HG03342 (cell line): Measurements from ENCODE around the gene SFTPB.
"Not testable (repeated sequence)": the region's sequence is repeated elsewhere in the genome, so short reads cannot be mapped to it uniquely, and the experiment has no call there.

Experiments
- ATAC-seq: cut with Tn5 transposase; IDR thresholded peaks from one replicate; pipeline ENCODE4 v1.9.1; 2021; ENCODE audit warnings: mild to moderate bottlenecking, moderate library complexity; ENCODE audit not compliant: unreplicated experiment

Gene SFTPB

DNA sequence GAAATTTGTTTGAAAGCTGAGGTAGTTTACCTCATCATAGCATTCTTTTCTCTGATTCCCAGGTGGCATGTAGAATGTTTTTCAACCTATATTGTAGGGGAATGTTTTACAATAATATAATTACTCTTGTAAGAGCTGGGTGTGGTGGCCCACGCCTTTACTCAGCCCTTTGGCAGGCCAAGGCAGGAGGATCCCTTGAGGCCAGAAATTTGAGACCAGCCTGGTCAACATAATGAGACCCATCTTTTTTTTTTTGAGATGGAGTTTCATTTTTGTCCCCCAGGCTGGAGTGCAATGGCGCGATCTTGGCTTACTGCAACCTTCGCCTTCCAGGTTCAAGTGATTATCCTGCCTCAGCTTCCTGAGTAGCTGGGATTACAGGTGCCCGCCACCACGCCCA lies 48.4 kb downstream of the SFTPB start:
- no peak for ATAC-seq

DNA sequence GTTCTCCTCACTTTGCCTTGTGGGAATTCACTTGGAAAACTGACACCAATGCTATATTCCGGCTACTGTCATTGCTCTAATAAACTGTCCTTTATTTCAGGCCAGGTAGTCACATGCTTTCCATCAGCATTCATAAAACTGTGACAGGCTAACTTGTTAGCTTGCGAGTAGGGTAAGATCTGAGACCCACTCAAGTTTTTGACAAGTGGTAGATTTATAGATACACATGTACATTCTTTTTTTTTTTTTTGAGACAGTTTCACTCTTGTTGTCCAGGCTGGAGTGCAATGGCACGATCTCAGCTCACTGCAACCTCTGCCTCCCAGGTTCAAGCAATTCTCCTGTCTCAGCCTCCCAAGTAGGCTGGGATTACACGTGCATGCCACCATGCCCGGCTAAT lies 50.3 kb downstream of the SFTPB start:
- ATAC-seq = not testable (repeated sequence)

DNA sequence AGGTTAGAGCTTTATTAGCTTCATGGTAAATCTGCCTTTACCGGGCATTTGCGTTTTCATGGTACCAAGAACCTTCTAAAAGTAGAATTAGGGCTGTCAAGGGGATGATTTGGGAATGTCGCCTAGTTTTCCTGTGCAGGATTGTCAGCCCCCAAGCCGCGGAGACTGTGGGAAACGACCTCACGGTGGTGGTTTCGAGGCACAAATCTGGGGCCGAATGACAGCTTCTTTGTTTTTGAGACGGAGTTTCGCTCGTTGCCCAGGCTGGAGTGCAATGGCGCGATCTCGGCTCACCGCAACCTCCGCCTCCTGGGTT lies 52.6 kb downstream of the SFTPB start:
- ATAC-seq = no peak

DNA sequence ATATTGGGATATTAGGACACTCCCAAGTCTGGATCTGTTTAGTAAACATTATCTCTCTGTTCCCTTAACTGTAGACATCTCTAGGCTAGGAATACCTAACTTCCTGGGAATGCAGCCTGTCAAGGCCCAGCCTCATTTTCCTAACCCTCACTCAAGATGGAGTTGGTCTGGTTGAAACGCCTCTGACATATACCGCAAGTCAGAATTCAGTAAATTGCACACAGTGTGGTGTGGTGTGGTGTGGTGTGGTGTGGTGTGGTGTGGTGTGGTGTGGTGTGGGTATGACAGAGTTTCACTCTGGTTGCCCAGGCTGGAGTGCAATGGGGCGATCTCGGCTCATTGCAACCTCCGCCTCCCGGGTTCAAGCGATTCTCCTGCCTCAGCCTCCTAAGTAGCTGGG lies 53.2 kb downstream of the SFTPB start:
- ATAC-seq = not testable (repeated sequence)

DNA sequence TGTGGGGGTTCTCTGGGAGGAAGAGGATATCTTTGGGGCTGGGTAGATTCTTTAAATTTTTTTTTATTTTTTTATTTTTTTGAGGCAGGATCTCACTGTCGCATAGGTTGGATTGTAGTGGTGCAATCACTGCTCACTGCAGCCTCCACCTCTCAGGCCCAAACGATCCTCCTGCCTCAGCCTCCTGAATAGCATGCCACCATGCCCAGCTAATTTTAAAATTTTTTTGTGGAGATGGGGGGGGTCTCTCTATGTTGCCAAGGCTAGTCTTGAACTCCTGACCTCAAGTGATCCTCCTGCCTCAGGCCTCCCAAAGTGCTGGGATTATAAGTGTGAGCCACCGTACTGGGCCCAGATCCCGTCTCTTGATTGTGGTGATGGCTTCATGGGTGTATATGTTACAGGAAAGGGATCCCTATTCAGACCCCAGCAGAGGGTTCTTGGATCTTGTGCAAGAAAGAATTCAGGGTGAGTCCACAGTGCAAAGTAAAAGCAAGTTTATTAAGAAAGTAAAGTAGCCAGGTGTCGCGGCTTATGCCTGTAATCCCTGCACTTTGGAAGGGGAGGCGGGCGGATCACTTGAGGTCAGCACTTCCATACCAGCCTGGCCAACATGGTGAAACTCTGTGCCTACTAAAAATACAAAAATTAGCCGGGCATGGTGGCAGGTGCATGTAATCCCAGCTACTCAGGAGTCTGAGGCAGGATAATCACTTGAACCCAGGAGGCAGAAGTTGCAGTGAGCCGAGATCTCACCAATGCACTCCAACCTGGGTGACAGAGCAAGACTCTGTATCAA lies 54.1 kb downstream of the SFTPB start:
- no peak for ATAC-seq

DNA sequence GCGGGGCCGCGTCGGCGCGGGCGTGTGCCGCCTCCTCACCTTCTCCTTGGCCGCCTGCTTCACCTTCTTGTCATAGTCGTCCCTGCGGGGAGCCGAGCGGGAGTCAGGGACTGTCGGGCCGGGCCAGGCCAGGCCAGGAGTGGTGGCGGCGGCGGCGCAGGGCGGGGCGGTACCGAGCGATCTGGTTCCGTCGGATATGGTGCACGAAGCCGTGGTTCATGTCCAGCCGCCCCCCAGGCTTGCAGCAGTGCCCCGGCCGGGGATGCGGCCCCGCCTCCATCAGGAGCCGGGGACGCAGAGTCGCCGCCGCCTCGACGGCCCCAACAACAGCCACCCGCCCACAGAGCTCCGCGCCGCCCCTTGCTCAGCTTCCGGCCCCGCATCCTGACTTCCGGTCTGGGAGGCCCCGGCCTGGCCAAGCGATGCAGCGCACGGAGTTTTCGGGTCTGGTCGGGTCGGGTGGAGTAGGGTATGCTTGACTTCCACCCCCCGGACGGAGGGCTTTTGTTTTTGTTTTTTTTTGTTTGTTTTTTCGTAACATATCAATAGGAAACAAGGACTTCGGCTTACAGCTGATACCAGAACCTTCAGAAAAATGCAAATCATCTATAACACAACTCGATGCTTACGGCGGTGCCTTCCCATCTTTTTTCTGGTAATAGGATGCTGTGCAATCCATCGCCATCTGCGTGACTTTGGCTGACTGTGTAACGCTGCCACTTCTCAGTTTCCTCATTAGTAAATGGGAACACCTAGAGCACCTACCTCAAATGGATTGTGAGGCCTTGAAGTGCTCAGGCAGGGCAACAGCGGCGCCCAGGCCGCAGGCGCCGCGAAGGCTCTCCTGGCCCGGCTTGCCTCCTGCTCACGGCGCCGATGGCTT lies 56.1 kb downstream of the SFTPB start, which contains the start of gene C2orf68:
C2orf68 (minus strand) TSS at position 362 of the 883 bp plus-strand sequence; CDS start at position 280, 82 bp downstream.
- ATAC-seq = peak; percentile 73

DNA sequence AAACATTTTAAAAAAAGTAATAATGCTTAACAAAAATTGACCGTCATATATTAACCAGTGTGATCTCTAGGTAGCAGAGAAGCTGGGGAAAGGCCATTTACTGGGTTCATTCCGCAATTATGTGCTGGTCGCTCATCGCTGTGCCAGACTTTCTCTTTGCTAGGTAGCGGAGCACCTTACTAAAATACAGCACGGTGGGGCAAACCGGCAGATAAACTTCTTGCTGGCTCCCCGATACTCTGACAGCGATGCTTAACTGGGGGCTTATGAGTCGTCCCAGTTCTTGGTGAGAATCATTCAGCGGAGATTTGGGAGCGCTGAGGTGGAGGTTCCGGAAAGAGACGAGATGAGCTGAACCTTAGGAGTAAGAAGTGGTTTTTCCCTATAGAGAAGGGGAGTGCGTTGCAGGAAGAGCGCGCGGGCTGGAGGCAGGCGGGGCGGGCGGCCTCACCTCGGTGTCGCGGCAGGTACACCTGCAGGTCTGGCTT lies 56.7 kb downstream of the SFTPB start:
- no peak for ATAC-seq
